RWPE1 (cell line): Measurements from ENCODE around the gene AHNAK2.
A peak's percentile ranks its signal among the peaks of the same experiment; 100 is the strongest.

ENCODE experiments used
- CTCF ChIA-PET: fragments of 350-600 bp; sonication (Branson Sonifier 250); formaldehyde crosslinking; extraction: SDS; loops from one replicate; lab custom pipeline; 2021; lab: Yijun Ruan, JAX
- POLR2A ChIA-PET: fragments of 400-600 bp; formaldehyde crosslinking; extraction: SDS; loops from one replicate; lab custom pipeline; 2020; ENCODE audit warnings: antibody characterized with exemption; ENCODE audit not compliant: low non-redundant PET; lab: Yijun Ruan, JAX
- DNase-seq: peaks from one replicate; pipeline ENCODE4 v3.0.0; 2012; ENCODE audit warnings: low spot score
- H3K27ac ChIP-seq: fragments of 450-650 bp; 2 replicates; pipeline ENCODE4 v1.5.1; 2017
- TF ChIP-seq, protein P1 (sequence below): fragments of 450-650 bp; conservative IDR thresholded peaks from 2 replicates; pipeline ENCODE4 v1.5.1; 2017; ENCODE audit warnings: low read depth, mild to moderate bottlenecking

Gene AHNAK2

DNA sequence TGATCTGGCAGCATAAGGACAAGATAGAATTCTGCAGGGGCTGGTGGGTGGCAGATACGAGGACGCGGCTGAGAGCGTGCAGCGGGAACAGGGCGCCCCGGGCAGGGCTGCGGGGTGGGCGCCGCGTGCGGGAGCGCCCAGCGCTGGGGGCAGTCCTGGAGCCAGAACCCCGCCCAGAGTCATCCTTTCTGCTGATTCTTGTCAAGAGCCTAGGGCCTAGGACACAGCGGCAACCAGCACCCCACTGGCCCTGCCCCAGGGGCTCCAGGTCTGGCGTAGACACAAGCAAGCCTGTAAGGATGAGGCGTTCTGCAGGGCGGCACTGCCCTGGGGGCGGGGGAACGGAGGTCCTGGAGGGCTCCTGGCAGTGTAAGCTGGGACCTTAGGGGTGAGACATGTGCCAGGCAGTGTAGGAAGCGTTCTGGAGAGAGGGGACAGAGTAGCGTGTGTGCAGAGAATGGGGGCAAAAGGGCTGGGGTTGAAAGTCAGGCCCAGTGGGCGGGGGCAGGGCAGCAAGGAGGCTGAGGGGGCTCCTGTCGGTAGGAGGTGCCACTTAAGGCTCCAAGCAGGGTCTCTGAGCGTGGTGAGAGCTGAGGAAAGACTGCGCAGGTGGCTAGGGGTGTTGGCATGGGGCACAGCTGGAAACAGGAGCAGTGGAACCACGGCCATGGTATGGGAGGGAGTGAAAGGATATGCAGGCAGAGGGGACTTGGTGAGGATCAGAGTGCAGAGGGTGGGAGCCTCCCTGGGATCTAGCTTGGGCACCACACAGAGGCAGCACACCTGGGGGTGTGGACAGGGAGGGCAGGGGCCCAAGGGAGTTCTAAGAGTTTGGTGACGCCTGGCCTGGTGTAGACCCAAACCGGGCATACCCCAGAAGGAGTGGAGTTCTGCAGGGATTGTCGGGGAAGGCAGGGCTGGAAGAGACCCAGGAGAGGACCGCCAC is 845 bp upstream of the AHNAK2 start:
- ChIA-PET CTCF (interaction anchor here (0.6 kb wide), 1 partner anchor 102 kb away, joined by 3 read pairs; no protein-coding TSS in a partner anchor), POLR2A (no interaction called here)
- TF ChIP-seq, protein P1, sequence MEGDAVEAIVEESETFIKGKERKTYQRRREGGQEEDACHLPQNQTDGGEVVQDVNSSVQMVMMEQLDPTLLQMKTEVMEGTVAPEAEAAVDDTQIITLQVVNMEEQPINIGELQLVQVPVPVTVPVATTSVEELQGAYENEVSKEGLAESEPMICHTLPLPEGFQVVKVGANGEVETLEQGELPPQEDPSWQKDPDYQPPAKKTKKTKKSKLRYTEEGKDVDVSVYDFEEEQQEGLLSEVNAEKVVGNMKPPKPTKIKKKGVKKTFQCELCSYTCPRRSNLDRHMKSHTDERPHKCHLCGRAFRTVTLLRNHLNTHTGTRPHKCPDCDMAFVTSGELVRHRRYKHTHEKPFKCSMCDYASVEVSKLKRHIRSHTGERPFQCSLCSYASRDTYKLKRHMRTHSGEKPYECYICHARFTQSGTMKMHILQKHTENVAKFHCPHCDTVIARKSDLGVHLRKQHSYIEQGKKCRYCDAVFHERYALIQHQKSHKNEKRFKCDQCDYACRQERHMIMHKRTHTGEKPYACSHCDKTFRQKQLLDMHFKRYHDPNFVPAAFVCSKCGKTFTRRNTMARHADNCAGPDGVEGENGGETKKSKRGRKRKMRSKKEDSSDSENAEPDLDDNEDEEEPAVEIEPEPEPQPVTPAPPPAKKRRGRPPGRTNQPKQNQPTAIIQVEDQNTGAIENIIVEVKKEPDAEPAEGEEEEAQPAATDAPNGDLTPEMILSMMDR = no peak
- H3K27ac ChIP-seq = peak overlapping the region; percentile 100
- no peak for DNase-seq

DNA sequence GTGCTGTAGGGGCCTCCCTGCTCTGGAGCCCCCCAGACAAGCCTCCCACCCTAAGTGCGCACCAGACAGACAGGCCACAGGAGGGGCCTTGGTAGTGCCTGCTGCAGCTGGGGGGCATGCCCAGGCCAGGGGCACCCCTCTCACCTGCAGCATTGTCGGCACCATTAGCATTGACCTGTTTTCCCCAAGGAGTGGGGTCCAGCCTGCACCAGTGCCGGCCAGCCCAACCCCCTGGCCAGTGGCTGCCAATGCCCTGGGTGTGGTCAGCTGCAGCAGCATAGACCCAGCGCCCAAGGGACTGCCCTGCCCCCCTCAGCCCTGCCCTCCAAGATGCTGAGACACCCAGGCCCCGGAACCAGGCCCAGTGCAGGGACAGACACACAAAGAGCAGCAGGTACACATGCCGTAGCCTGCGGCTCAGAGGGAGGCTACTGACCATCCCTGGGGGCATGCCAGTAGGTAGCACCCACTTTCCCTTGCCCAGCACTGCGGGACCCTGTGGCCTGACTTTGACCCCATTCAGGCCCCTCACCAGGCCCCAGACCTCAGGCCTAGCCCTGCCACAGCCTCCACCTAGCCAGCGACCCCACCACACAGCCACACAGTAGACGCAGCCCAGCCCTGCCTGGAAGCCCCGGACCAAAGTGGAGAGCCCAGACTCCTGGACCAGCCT is 1.0 kb downstream of the AHNAK2 start:
- no peak for DNase-seq
- CTCF ChIA-PET = interaction anchor here (0.8 to 5.8 kb wide), 5 partner anchors 8 to 68 kb away, joined by 4 to 42 read pairs (median 5); partner anchors contain the start of gene CLBA1
- POLR2A ChIA-PET = no interaction called here
- TF ChIP-seq, protein P1 = no peak
- peak overlapping the region; percentile 100 for H3K27ac ChIP-seq

DNA sequence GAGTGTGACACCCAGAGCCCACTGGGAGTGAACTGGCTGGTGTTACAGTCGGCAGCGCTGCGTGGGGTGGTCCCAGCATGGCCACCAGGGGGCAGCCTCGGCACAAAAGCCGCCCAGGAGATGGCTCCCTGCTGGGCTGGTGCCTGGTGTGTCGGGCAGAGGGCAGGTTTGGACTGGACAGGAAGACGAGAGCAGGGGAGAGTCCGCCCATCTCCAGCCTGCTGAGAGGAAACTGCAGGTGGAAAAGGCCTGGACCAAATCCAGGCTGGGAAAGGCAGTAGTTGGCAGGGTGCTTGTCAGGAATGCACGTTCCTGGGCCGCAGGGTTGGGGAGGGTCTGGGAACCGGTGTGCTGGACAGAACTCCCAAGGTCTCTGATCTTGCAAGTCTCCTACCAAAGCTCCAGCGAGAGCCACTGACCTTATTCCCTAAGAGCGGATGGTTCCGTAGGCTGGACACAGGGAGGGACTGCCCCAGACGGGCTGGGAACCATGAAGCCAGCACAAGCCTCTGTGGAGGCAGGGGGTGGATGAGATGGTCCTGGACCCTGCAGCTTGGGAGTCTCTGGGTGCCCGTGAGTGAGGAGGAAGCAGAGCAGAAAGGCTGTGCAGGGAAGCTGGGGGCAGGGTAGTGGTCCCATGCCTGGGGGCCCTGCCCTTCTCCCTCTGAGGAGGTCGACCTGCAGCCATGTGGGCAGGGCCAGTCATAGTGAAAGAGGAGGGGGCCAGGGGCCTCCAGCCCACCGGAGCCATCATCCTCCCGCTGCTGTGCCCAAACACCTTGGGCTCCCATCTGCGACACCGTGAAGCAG is 1.8 kb downstream of the AHNAK2 start:
- TF ChIP-seq, protein P1 = peak; percentile 93
- CTCF ChIA-PET = interaction anchor here (0.6 to 5.8 kb wide), 13 partner anchors 8 to 189 kb away, joined by 3 to 42 read pairs (median 4); partner anchors contain the start of gene CLBA1
- peak overlapping the region; percentile 100 for H3K27ac ChIP-seq
- POLR2A ChIA-PET = no interaction called here
- DNase-seq = peak; percentile 66

DNA sequence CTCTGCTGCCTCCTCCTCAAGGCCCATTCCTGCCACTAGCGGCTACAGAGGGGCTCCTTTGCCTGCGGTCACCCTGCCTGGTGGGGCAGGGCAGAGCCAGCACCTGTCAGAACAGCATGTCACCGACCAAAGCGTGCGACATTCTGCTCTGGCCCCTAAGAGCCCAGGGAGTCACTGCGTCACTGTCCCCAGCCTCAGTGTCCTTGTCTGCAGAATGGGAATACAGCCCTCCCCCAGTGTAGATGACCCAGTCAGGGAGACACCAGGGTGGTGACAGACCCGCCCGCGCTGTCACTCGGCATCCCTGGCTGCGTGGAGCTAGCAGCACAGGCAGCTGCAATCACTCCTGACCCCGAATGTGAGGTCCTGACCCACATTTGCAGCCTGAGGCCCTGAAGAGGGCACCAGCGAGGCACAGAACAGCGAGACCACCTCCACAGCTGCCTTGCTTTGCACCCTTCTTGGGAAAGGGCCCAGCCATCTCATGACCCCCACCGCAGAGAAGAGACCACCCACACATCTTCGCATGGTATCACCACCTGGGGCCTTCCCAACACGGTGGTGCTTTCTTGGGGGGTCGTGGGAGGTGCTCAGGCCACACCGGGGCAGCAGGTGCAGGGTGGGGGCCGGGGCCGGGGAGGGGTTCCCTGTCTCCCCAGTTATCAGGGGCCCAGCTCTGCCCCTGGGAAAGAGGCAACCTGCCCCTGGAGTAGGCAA is 2.5 kb downstream of the AHNAK2 start:
- TF ChIP-seq, protein P1 = no peak
- DNase-seq = no peak
- CTCF ChIA-PET = interaction anchor here (0.6 to 5.8 kb wide), 14 partner anchors 9 to 190 kb away, joined by 3 to 42 read pairs (median 4); partner anchors contain the start of gene CLBA1
- peak overlapping the region; percentile 100 for H3K27ac ChIP-seq
- POLR2A ChIA-PET = interaction anchor here (0.9 kb wide), 1 partner anchor 45 kb away, joined by 5 read pairs; the partner anchor contains the start of gene CDCA4

DNA sequence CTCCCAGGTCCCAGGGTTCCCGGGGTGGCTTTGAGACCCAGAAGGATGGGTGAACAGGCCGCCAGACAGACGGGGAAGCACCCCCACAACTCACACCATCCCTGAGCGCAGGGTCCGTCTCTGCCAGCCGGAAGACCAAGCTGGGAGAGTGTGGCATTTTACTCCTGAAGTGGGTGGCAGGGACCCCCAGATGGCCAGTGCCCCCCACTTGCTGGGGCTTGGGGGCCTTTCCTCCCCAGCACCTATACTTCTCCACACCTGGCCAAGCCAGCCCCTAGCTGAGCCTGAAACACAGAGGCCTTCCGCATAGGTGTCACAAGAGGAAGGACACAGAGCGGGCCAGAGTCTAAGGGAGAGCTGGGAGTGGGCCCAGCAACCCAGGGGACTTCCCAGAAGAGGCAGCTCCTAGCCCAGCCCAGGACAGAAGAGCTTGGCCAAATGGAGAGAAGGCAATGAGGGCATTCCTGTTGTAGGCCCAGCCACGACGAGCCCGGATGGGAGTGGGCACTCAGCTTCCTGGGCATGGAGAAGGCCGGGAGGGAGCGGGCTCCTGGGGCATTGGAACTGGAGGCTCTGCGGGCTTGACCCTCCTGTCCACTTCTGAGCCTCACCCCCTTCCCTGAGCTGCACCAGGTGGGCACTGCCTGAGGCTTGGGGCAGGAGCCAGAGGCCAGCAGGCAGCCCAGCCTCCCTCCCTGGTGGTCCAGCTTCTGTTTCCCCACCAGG is 3.3 kb downstream of the AHNAK2 start:
- DNase-seq = no peak
- TF ChIP-seq, protein P1 = no peak
- POLR2A ChIA-PET = interaction anchor here (0.9 to 1.4 kb wide), 2 partner anchors 11 to 46 kb away, joined by 4 to 5 read pairs; partner anchors contain the start of genes CDCA4 and CLBA1
- CTCF ChIA-PET = interaction anchor here (0.5 to 5.8 kb wide), 10 partner anchors 32 to 190 kb away, joined by 3 to 42 read pairs (median 4); no protein-coding TSS in a partner anchor
- H3K27ac ChIP-seq = peak overlapping the region; percentile 100
